Inferior parietal cortex (tissue), 1 donor: ENCODE measurements around the gene TPRN.

Experiments
- DNase-seq: peaks from one replicate; pipeline ENCODE4 v3.0.0-alpha.2; 2016; ENCODE audit errors: extremely low spot score

TPRN gene

DNA sequence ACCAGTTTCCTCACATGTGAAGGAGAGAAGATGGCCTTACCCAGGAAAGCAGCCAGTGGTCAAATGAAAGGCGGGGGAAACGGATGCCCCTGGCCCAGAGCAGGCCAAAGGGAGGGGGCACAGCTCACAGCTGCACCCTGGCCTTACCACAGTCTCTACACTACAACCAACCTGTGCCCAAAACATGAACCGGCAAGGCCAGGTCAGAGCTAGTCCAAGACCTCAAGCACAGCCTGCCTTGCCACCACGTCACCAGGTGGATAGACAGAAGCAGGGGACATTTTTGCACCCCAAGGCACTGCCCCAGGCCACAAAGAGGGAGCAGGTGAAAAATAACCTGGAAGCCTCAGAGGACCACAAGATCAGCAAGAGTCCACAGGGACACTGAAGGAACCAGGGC lies 57.1 kb downstream of the TPRN start:
- no peak for DNase-seq

DNA sequence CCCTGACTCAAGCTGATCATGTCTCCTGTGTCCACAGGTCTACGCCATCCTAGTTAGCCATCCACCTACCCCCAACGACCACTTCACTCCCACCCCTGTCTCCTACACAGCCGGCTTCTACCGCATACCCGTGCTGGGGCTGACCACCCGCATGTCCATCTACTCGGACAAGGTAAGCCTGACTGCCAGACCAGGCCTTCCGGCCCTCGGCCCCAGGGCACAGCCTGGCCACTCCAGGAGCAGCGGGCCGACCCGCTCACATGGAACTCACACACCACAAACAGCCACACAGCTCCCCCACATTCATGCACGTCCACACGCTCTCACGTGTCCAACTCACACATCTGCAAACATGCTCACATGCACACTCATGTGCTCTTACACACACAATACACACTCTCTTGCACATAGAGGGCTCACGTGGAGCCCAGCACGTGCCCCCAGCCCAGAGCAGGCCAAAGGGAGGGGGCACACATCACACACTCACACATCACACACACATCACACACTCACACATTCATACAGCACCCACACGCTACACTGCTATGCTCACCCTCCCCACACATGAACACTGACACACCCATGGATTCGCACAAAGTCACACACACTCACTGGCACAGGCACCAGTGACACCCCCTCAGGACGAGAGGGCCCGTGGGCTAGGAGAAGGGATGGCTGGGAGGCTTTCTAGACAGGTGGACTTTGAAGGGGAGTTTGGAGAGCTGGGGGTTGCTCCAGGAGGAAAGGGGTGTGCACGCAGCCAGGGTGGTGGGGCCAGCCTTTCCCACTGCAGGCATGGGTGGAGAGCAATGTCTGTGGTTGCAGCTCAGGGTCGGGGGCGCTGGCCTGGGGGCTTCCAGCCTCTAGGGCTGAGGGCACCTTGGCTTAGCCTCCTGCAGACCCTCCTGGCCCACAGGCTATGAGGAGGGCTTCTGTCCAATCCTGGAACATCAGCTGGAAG lies 58.3 kb downstream of the TPRN start:
- DNase-seq: no peak
